D721Med (cell line): ENCODE measurements around the gene CCL22.
"Not testable (repeated sequence)": the region's sequence is repeated elsewhere in the genome, so short reads cannot be mapped to it uniquely, and the experiment has no call there.

ENCODE experiments used
- DNase-seq: peaks from one replicate; pipeline ENCODE4 v3.0.0; 2011; ENCODE audit warnings: low spot score; ENCODE audit not compliant: insufficient read length
- FAIRE-seq: peaks from 2 replicates; lab custom pipeline; 2011; peaks lifted over from hg19 to GRCh38; lab: Jason Lieb, UNC
- TF ChIP-seq, protein P1 (sequence below): IDR thresholded peaks from 2 replicates; pipeline ENCODE4 v1.5.1; 2012; ENCODE audit warnings: mild to moderate bottlenecking, control low read depth; ENCODE audit not compliant: insufficient read depth; ENCODE audit errors: missing control alignments

Gene CCL22

DNA sequence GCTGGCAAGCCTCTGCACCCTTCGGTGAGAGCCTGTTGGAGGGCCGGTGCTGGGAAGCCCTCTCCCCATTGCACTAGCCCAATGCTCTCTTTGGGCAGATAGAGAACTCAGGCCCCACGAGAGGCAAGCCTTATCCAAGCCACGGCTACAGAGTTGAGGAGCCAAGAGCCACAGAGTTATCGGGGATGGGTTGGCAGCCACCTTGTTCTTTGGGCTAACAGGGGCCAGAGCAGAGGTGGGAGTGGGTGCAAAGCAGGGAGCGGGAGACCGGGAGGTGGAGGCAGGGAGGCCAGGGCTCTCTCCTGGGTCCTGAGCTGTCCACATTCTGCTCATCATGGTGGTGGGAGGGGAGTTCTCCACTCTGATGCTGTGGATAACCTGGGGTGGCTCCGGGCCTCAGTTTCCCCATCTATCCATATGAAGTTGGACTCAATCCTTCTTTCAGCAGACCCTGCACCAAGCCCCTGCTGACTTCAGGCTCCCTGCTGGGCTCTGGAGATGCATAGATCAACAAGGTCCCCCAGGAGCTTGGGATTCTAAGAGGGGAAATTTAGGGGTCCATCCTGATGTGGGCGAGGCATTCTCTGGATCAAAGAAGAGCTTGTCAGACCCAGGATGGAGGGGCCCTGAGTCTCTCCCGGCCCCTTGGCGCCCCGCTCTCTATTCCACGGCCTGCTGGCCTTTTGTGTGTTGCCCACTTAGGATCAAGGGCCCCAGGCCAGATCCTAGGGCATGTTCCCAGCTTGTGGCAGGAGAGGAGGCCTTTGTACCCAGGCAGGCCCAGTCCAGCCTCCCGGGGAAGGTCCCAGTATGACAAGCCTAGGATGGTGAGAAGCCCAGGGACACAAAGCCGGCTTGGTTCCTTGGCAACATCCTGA lies 13.2 kb downstream of the CCL22 start:
- DNase-seq (no peak), FAIRE-seq (no peak)
- TF ChIP-seq, protein P1, sequence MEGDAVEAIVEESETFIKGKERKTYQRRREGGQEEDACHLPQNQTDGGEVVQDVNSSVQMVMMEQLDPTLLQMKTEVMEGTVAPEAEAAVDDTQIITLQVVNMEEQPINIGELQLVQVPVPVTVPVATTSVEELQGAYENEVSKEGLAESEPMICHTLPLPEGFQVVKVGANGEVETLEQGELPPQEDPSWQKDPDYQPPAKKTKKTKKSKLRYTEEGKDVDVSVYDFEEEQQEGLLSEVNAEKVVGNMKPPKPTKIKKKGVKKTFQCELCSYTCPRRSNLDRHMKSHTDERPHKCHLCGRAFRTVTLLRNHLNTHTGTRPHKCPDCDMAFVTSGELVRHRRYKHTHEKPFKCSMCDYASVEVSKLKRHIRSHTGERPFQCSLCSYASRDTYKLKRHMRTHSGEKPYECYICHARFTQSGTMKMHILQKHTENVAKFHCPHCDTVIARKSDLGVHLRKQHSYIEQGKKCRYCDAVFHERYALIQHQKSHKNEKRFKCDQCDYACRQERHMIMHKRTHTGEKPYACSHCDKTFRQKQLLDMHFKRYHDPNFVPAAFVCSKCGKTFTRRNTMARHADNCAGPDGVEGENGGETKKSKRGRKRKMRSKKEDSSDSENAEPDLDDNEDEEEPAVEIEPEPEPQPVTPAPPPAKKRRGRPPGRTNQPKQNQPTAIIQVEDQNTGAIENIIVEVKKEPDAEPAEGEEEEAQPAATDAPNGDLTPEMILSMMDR: no peak

DNA sequence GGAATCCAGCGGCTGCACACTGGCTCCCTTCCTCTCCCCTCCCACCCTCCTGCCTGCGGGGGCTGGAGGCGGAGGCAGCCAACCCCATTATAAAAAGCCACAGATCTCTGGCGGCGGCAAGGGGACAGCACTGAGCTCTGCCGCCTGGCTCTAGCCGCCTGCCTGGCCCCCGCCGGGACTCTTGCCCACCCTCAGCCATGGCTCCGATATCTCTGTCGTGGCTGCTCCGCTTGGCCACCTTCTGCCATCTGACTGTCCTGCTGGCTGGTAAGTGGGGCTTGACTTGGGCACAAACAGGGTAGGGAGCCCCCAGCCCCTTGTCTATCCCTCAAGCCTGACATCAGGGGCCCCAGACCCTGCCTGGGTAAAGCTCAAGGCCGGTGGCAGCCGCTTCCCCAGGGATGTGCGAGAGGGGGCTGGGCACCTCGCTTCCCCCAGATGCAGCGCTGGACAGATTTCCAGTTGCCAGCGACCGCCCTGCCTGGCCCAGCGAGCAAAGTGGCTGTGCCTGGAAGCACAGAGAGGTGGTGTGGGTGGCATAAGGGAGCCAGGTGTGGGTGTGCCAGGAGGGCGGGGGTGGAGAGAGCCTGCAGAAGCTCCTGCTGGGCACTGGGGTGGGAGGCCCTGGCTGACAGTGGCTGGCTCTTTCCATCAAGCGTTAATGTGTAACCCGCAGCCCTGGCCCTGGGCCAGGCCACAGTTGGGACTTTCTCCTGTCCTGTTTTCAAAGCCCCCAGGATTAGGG lies 14.0 kb downstream of the CCL22 start, which contains the start of gene CX3CL1:
Gene CX3CL1, plus strand, starts transcription at position 119 of the 745 bp plus-strand sequence. Its CDS starts 79 bp downstream, at position 198.
- FAIRE-seq (no peak), DNase-seq (no peak)
- TF ChIP-seq, protein P1: no peak

DNA sequence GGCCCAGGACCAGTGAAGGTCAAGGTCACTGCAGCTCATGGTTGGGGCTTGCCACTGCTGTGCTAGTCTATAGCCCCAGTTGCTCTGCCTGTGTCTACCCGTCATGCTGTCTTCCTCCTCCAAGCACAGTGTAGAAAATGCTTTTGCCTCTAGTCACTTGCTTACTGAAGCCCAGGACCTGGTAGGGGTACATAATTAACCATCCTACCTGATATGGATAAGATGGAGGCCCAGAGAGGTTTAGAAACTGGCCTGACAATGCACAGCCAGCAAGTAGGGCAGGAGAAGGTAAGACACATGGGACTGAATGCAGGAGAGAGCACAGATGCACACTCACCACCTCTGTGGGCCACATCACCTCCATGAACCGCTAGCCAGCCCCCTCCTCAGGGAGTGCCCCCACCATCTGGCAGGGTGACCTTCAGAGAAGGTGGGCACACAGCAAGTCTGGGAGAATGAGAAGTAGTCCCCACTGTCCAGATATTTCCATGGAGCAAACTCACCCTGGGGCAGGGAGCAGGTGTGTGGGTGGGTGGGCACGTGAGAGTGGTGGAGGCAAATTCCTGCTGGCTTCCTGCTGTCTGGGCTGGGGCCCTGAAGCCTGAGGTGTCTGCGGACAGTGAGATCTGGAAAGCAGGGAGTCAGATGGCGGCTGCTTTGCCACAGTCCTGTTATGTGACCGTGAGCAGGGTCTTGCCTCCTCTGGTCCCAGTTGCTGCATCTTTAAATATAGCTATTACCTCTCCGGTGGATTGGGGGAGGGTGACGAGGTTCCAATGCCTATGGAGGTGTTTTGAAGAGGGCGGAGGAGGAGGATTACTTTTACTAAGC lies 14.7 kb downstream of the CCL22 start:
- FAIRE-seq (no peak), DNase-seq (no peak)
- TF ChIP-seq, protein P1: no peak

DNA sequence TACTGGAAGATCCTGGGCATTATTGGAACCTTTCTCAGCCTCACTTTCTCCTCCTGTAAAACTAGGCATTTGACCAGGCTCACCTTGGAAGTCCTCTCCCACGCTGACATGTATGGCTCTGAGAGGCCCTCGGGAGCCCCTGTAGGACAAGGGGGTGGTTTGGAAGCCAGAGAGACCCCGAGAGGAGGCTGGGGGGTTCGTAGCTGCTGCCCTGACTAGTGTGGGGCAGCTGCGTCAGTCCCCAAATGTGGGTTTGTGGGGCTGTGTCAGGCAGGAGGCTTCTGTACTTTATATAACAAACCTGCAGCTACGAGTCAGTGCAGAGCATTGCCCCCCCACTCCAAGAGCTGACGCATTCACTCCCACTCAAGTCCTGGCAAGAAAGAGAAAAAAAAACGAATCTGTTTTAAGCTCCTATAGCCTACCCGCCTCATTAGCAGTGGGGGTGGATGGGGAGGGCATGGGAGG lies 15.5 kb downstream of the CCL22 start:
- no peak for DNase-seq
- no peak for FAIRE-seq
- TF ChIP-seq, protein P1: no peak

DNA sequence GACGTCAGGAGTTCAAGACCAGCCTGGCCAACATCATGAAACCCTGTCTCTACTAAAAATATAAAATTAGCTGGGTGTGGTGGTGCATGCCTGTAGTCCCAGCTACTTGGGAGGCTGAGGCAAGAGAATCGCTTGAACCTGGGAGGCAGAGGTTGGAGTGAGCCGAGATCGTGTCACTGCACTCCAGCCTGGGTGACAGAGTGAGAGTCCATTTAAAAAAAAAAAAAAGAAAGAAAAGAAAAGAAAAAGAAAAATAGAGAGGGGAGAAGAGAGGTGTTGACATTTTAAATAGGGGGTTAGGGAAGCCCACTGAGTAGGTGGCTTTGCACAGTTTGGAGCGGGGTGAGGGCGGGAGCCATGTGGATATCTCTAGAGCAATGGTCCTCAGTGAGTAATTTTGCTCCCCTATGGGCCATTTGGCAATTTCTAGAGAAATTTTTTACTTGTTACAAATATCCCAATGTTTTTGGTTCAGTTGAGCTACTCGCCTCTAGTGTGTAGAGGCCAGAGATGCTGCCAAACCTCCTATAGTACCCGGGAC lies 16.4 kb downstream of the CCL22 start:
- FAIRE-seq, DNase-seq: not testable (repeated sequence)

DNA sequence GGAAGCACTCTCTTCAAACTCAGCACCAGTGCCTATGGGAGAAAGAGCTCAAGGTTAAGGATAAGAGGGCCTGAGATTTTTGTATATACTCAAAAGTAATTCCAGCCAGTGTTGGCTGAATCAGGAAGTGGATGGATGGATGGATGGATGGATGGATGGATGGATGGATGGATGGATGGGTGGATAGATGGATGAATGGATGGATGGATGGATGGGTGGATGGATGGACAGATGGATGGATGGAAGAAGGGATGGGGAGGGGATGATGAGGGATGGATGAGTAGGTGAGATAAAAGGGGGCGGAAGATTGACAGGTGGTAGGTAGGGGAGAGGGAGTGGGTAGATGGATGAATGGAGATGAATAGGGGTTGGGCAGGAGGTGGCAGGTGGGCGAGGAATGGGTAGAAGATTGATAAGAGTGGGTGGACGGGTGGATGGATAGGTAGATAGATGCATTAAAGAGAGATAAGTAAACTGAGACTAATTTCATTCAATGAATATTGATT lies 17.8 kb downstream of the CCL22 start:
- DNase-seq: no peak
- no peak for FAIRE-seq
- TF ChIP-seq, protein P1: no peak
